IMR-90 (cell line): ENCODE data around the gene BCL11A.

ENCODE experiments used
- BHLHE40 ChIP-seq: fragments of 150-350 bp; IDR thresholded peaks from 2 replicates; pipeline ENCODE4 v1.6.1; 2016; ENCODE audit warnings: mild to moderate bottlenecking, low read depth, low read length
- CEBPB ChIP-seq: IDR thresholded peaks from 2 replicates; pipeline ENCODE4 v1.6.1; 2012; ENCODE audit warnings: low read depth, low read length, improper control_type of control experiment
- CHD1 ChIP-seq: IDR thresholded peaks from 2 replicates; pipeline ENCODE4 v1.6.1; 2012; ENCODE audit warnings: low read depth, low read length, improper control_type of control experiment
- CTCF ChIP-seq: conservative IDR thresholded peaks from 2 replicates; pipeline ENCODE4 v1.5.1; 2012; ENCODE audit warnings: mild to moderate bottlenecking, low read depth, low read length, improper control_type of control experiment
- ELK1 ChIP-seq: fragments of 150-350 bp; IDR thresholded peaks from 2 replicates; pipeline ENCODE4 v1.6.1; 2016; ENCODE audit warnings: low read depth, mild to moderate bottlenecking, low read length, moderate library complexity, borderline replicate concordance
- FOS ChIP-seq: fragments of 150-350 bp; IDR thresholded peaks from 2 replicates; pipeline ENCODE4 v1.6.1; 2016; ENCODE audit warnings: low read depth, low read length
- MAZ ChIP-seq: IDR thresholded peaks from 2 replicates; pipeline ENCODE4 v1.6.1; 2012; ENCODE audit warnings: low read depth, mild to moderate bottlenecking, low read length, improper control_type of control experiment, moderate library complexity, borderline replicate concordance
- MXI1 ChIP-seq: IDR thresholded peaks from 2 replicates; pipeline ENCODE4 v1.6.1; 2012; ENCODE audit warnings: low read depth, mild to moderate bottlenecking, low read length, moderate library complexity, borderline replicate concordance
- POLR2A ChIP-seq: IDR thresholded peaks from 2 replicates; pipeline ENCODE4 v1.6.1; 2012; ENCODE audit warnings: mild to moderate bottlenecking, low read depth, low read length
- RAD21 ChIP-seq: IDR thresholded peaks from 2 replicates; pipeline ENCODE4 v1.6.1; 2012; ENCODE audit warnings: low read length, improper control_type of control experiment
- USF2 ChIP-seq: fragments of 150-350 bp; IDR thresholded peaks from 2 replicates; pipeline ENCODE4 v1.6.1; 2017; ENCODE audit warnings: mild to moderate bottlenecking, antibody characterized with exemption, low read length, low read depth

GRCh38 chr2:60530660-60531281 is 22.7 kb downstream of the BCL11A start:
- TF ChIP-seq RAD21, result no peak
- no peak for TF ChIP-seq POLR2A
- TF ChIP-seq CTCF, result no peak
- no peak for TF ChIP-seq CHD1
- TF ChIP-seq BHLHE40, result no peak
- TF ChIP-seq MAZ, result no peak
- no peak for TF ChIP-seq FOS
- no peak for TF ChIP-seq USF2
- no peak for TF ChIP-seq ELK1
- TF ChIP-seq CEBPB, result no peak
- TF ChIP-seq MXI1, result no peak
